WTC11 (cell line): ENCODE measurements around the gene PRSS56. TPM values are rescaled to one million over a fixed set of nuclear protein-coding genes. Genes with fewer than 3 reads are reported as not detected.
A peak's percentile ranks its signal among the peaks of the same experiment; 100 is the strongest.

Experiments
- ATAC-seq: fragments of 200-7000 bp; cut with Tn5 transposase; 2 replicates; pipeline ENCODE4 v1.10.0; 2021; ENCODE audit warnings: mild to moderate bottlenecking, moderate library complexity
- CTCF ChIA-PET: fragments of 300-600 bp; sonication (Branson Sonifier 250); formaldehyde crosslinking; loops from one replicate; lab custom pipeline; 2021; ENCODE audit warnings: antibody characterized with exemption; lab: Charles Lee
- POLR2A ChIA-PET: fragments of 350-600 bp; sonication (Branson Sonifier 250); formaldehyde crosslinking; loops from one replicate; lab custom pipeline; 2021; ENCODE audit warnings: antibody characterized with exemption; lab: Charles Lee
- DNase-seq: peaks from one replicate; pipeline ENCODE4 v3.0.0; 2021; ENCODE audit warnings: low spot score
- H3K27ac Mint-ChIP-seq: 2 replicates; pipeline ENCODE4 v1.8.0; 2021; ENCODE audit warnings: mixed read lengths
- H3K27me3 Mint-ChIP-seq: 2 replicates; pipeline ENCODE4 v1.8.0; 2021; ENCODE audit warnings: low read depth, mild to moderate bottlenecking, moderate library complexity, mixed read lengths
- H3K36me3 Mint-ChIP-seq: 2 replicates; pipeline ENCODE4 v1.8.0; 2021; ENCODE audit warnings: mixed read lengths
- H3K4me1 Mint-ChIP-seq: 2 replicates; pipeline ENCODE4 v1.8.0; 2022; ENCODE audit warnings: mixed read lengths
- H3K4me3 Mint-ChIP-seq: 2 replicates; pipeline ENCODE4 v1.8.0; 2021; ENCODE audit warnings: mild to moderate bottlenecking, moderate library complexity, mixed read lengths
- H3K9me3 Mint-ChIP-seq: 2 replicates; pipeline ENCODE4 v1.8.0; 2021; ENCODE audit warnings: mixed read lengths
- ATF6 ChIP-seq: sonication (generic); formaldehyde crosslinking; IDR thresholded peaks from 2 replicates; pipeline ENCODE4 v1.8.1; 2023; ENCODE audit warnings: mild to moderate bottlenecking, missing genetic modification reagents
- FOXK1 ChIP-seq: sonication (generic); formaldehyde crosslinking; IDR thresholded peaks from 2 replicates; pipeline ENCODE4 v1.8.0; 2022; ENCODE audit warnings: mild to moderate bottlenecking, moderate library complexity, missing genetic modification reagents
- GABPB1 ChIP-seq: sonication (generic); formaldehyde crosslinking; IDR thresholded peaks from 2 replicates; pipeline ENCODE4 v1.8.1; 2023; ENCODE audit warnings: mild to moderate bottlenecking, missing genetic modification reagents
- GTF2I ChIP-seq: fragments of 250-450 bp; sonication (Bioruptor Pico); conservative IDR thresholded peaks from 2 replicates; pipeline ENCODE4 v1.4.0; 2021; ENCODE audit warnings: mild to moderate bottlenecking
- HMGA2 ChIP-seq: fragments of 250-450 bp; sonication (Bioruptor Pico); IDR thresholded peaks from 2 replicates; pipeline ENCODE4 v1.4.0; 2021; ENCODE audit warnings: mild to moderate bottlenecking, moderate library complexity
- HMGXB4 ChIP-seq: sonication (generic); formaldehyde crosslinking; IDR thresholded peaks from 2 replicates; pipeline ENCODE4 v1.8.1; 2023; ENCODE audit warnings: mild to moderate bottlenecking, moderate library complexity, missing genetic modification reagents
- MAX ChIP-seq: sonication (generic); formaldehyde crosslinking; IDR thresholded peaks from 2 replicates; pipeline ENCODE4 v1.8.0; 2022; ENCODE audit warnings: mild to moderate bottlenecking, missing genetic modification reagents
- MXD4 ChIP-seq: fragments of 250-450 bp; sonication (Bioruptor Pico); IDR thresholded peaks from 2 replicates; pipeline ENCODE4 v1.8.0; 2021; ENCODE audit warnings: mild to moderate bottlenecking, moderate library complexity, borderline replicate concordance
- NFATC4 ChIP-seq: fragments of 250-450 bp; sonication (Bioruptor Pico); IDR thresholded peaks from 2 replicates; pipeline ENCODE4 v1.9.0; 2021; ENCODE audit warnings: mild to moderate bottlenecking
- NR1H2 ChIP-seq: sonication (generic); formaldehyde crosslinking; IDR thresholded peaks from 2 replicates; pipeline ENCODE4 v1.9.0; 2021; ENCODE audit warnings: mild to moderate bottlenecking, moderate library complexity, missing genetic modification reagents
- SMAD4 ChIP-seq: sonication (generic); formaldehyde crosslinking; IDR thresholded peaks from 2 replicates; pipeline ENCODE4 v1.8.0; 2022; ENCODE audit warnings: mild to moderate bottlenecking, missing genetic modification reagents
- SP1 ChIP-seq: sonication (generic); formaldehyde crosslinking; conservative IDR thresholded peaks from 2 replicates; pipeline ENCODE4 v1.8.1; 2022; ENCODE audit warnings: missing genetic modification reagents
- TCF7 ChIP-seq: sonication (generic); formaldehyde crosslinking; IDR thresholded peaks from 2 replicates; pipeline ENCODE4 v1.8.0; 2022; ENCODE audit warnings: mild to moderate bottlenecking, low read depth, missing genetic modification reagents, moderate library complexity
- ZBTB21 ChIP-seq: sonication (generic); formaldehyde crosslinking; IDR thresholded peaks from 2 replicates; pipeline ENCODE4 v1.8.1; 2023; ENCODE audit warnings: mild to moderate bottlenecking, missing genetic modification reagents, borderline replicate concordance
- ZNF263 ChIP-seq: sonication (generic); formaldehyde crosslinking; IDR thresholded peaks from 2 replicates; pipeline ENCODE4 v1.8.1; 2022; ENCODE audit warnings: low read depth, mild to moderate bottlenecking, moderate library complexity, missing genetic modification reagents
- ZNF396 ChIP-seq: fragments of 250-450 bp; sonication (Bioruptor Pico); IDR thresholded peaks from 2 replicates; pipeline ENCODE4 v1.8.0; 2021; ENCODE audit warnings: mild to moderate bottlenecking, moderate library complexity, borderline replicate concordance
- ZNF416 ChIP-seq: fragments of 250-450 bp; sonication (Bioruptor Pico); IDR thresholded peaks from 2 replicates; pipeline ENCODE4 v1.9.0; 2021; ENCODE audit warnings: mild to moderate bottlenecking, inconsistent platforms
- total RNA-seq: library from RNA; stranded (reverse); gene quantifications from 3 replicates; pipeline ENCODE4 v1.2.3, GENCODE V29; 2021
- TF ChIP-seq, protein P1 (sequence below): sonication (generic); formaldehyde crosslinking; IDR thresholded peaks from 2 replicates; pipeline ENCODE4 v1.8.1; 2022; ENCODE audit warnings: mild to moderate bottlenecking, missing genetic modification reagents, moderate library complexity, borderline replicate concordance
- TF ChIP-seq, protein P2 (sequence below): sonication (generic); formaldehyde crosslinking; IDR thresholded peaks from 2 replicates; pipeline ENCODE4 v1.8.0; 2022; ENCODE audit warnings: missing genetic modification reagents
- TF ChIP-seq, protein P3 (sequence below): sonication (generic); formaldehyde crosslinking; IDR thresholded peaks from 2 replicates; pipeline ENCODE4 v1.8.1; 2022; ENCODE audit warnings: low read depth, missing genetic modification reagents, borderline replicate concordance

Gene PRSS56
- total RNA-seq, 1 experiment from 2014 or later, result not detected

GRCh38 chr2:232486558-232487384 lies 33.4 kb upstream of the PRSS56 start:
- H3K27ac Mint-ChIP-seq, result no peak overlapping the region
- H3K36me3 Mint-ChIP-seq, result no peaks in the 10 kb centered on the region
- H3K9me3 Mint-ChIP-seq, result no peaks in the 10 kb centered on the region
- CTCF ChIA-PET, result interaction anchor here (1.6 to 2.0 kb wide), 3 partner anchors 21 to 37 kb away, joined by 3 to 10 read pairs (median 5); no protein-coding TSS in a partner anchor
- H3K4me3 Mint-ChIP-seq, result peak overlapping the region; percentile 64
- H3K27me3 Mint-ChIP-seq, result peaks cover 69% of the 10 kb centered on the region
- TF ChIP-seq, protein P1, sequence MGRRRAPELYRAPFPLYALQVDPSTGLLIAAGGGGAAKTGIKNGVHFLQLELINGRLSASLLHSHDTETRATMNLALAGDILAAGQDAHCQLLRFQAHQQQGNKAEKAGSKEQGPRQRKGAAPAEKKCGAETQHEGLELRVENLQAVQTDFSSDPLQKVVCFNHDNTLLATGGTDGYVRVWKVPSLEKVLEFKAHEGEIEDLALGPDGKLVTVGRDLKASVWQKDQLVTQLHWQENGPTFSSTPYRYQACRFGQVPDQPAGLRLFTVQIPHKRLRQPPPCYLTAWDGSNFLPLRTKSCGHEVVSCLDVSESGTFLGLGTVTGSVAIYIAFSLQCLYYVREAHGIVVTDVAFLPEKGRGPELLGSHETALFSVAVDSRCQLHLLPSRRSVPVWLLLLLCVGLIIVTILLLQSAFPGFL, result no peak
- TF ChIP-seq ATF6 (CRISPR knock-in tag), result no peak
- TF ChIP-seq HMGXB4 (CRISPR knock-in tag), result 0 out of 2 replicates have a peak, but pooled peaks have one; percentile 14
- TF ChIP-seq MXD4 (CRISPR knock-in tag), result no peak
- DNase-seq (peak; percentile 44), ATAC-seq (peak; percentile 1; the same call in 1 of the 2 replicates)
- H3K4me1 Mint-ChIP-seq, result peaks cover 23% of the 10 kb centered on the region
- POLR2A ChIA-PET, result no interaction called here

GRCh38 chr2:232487385-232488096 lies 32.6 kb upstream of the PRSS56 start, which contains the start of gene ECEL1:
TSS of gene ECEL1 (minus strand) at chr2:232487834. CDS start at chr2:232486653, 1,181 bp downstream.
- Mint-ChIP-seq H3K27ac (no peak within 1 kb of the TSS), H3K36me3 (no peaks in the 10 kb centered on the region), H3K4me3 (peak within 1 kb of the TSS; percentile 67), H3K9me3 (no peaks in the 10 kb centered on the region), H3K27me3 (peaks cover 66% of the 10 kb centered on the region), H3K4me1 (peaks cover 23% of the 10 kb centered on the region)
- DNase-seq (peak; percentile 46), ATAC-seq (peak; percentile 15)
- POLR2A ChIA-PET, result no interaction called here
- CTCF ChIA-PET, result interaction anchor here (0.9 to 2.0 kb wide), 6 partner anchors 14 to 120 kb away, joined by 3 to 10 read pairs (median 5); partner anchors contain the start of gene PRSS56
- no peak for TF ChIP-seq ZNF263 (CRISPR knock-in tag)
- TF ChIP-seq GABPB1 (CRISPR knock-in tag), result no peak
- no peak for TF ChIP-seq ZNF396
- no peak for TF ChIP-seq HMGA2
- TF ChIP-seq NFATC4 (CRISPR knock-in tag), result no peak
- TF ChIP-seq MXD4 (CRISPR knock-in tag), result no peak
- TF ChIP-seq TCF7 (CRISPR knock-in tag), result no peak
- no peak for TF ChIP-seq ZBTB21 (CRISPR knock-in tag)
- TF ChIP-seq ZNF416 (CRISPR knock-in tag), result no peak
- TF ChIP-seq NR1H2 (CRISPR knock-in tag), result no peak
- TF ChIP-seq SMAD4 (CRISPR knock-in tag), result no peak
- no peak for TF ChIP-seq HMGXB4 (CRISPR knock-in tag)
- no peak for TF ChIP-seq FOXK1
- TF ChIP-seq SP1 (CRISPR knock-in tag), result no peak
- TF ChIP-seq GTF2I (CRISPR knock-in tag), result no peak
- TF ChIP-seq, protein P2, sequence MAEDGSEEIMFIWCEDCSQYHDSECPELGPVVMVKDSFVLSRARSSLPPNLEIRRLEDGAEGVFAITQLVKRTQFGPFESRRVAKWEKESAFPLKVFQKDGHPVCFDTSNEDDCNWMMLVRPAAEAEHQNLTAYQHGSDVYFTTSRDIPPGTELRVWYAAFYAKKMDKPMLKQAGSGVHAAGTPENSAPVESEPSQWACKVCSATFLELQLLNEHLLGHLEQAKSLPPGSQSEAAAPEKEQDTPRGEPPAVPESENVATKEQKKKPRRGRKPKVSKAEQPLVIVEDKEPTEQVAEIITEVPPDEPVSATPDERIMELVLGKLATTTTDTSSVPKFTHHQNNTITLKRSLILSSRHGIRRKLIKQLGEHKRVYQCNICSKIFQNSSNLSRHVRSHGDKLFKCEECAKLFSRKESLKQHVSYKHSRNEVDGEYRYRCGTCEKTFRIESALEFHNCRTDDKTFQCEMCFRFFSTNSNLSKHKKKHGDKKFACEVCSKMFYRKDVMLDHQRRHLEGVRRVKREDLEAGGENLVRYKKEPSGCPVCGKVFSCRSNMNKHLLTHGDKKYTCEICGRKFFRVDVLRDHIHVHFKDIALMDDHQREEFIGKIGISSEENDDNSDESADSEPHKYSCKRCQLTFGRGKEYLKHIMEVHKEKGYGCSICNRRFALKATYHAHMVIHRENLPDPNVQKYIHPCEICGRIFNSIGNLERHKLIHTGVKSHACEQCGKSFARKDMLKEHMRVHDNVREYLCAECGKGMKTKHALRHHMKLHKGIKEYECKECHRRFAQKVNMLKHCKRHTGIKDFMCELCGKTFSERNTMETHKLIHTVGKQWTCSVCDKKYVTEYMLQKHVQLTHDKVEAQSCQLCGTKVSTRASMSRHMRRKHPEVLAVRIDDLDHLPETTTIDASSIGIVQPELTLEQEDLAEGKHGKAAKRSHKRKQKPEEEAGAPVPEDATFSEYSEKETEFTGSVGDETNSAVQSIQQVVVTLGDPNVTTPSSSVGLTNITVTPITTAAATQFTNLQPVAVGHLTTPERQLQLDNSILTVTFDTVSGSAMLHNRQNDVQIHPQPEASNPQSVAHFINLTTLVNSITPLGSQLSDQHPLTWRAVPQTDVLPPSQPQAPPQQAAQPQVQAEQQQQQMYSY, result no peak
- no peak for TF ChIP-seq MAX (CRISPR knock-in tag)
- TF ChIP-seq, protein P3, sequence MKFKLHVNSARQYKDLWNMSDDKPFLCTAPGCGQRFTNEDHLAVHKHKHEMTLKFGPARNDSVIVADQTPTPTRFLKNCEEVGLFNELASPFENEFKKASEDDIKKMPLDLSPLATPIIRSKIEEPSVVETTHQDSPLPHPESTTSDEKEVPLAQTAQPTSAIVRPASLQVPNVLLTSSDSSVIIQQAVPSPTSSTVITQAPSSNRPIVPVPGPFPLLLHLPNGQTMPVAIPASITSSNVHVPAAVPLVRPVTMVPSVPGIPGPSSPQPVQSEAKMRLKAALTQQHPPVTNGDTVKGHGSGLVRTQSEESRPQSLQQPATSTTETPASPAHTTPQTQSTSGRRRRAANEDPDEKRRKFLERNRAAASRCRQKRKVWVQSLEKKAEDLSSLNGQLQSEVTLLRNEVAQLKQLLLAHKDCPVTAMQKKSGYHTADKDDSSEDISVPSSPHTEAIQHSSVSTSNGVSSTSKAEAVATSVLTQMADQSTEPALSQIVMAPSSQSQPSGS (CRISPR knock-in tag), result no peak
